Right lobe of liver (tissue), 6 donors: Measurements from ENCODE around the gene HOXB8. TPM values are rescaled to one million over a fixed set of nuclear protein-coding genes. Genes with fewer than 3 reads are reported as not detected.

Experiments
- ATAC-seq, 4 donors: fragments of 200-7000 bp; cut with Tn5 transposase; one replicate each; pipeline ENCODE4 v1.9.1; 2020; ENCODE audit warnings: mild to moderate bottlenecking in 4 of 4, moderate library complexity in 4 of 4
- DNase-seq, 3 donors: peaks; one replicate each; pipeline ENCODE4 v3.0.0-alpha.2; 2020
- H3K27ac ChIP-seq, 3 donors: fragments of 200-600 bp; one replicate each; pipeline ENCODE4 v1.8.0; 2022
- H3K27me3 ChIP-seq, 2 donors: fragments of 200-600 bp; one replicate each; pipeline ENCODE4 v1.8.0; 2022
- H3K36me3 ChIP-seq, 4 donors: fragments of 200-600 bp; sonication (generic) in 1 of 4; one replicate each; pipeline versions ENCODE4 v1.5.1 to v1.8.0; 2017 to 2022; ENCODE audit warnings: control low read depth in 1 of 4
- H3K4me1 ChIP-seq, 4 donors: fragments of 200-600 bp; sonication (generic) in 1 of 4; one replicate each; pipeline versions ENCODE4 v1.5.1 to v1.8.0; 2017 to 2022; ENCODE audit warnings: control low read depth in 1 of 4
- H3K4me3 ChIP-seq, 3 donors: fragments of 200-600 bp; one replicate each; pipeline ENCODE4 v1.8.0; 2022
- H3K9me3 ChIP-seq, 4 donors: fragments of 200-600 bp; sonication (generic) in 1 of 4; one replicate each; pipeline versions ENCODE4 v1.5.1 to v1.8.0; 2017 to 2022; ENCODE audit warnings: control low read depth in 1 of 4
- CTCF ChIP-seq, 4 donors: fragments of 200-600 bp in 3 of 4; fragments of 450-650 bp in 1 of 4; IDR thresholded peaks; one replicate each; pipeline versions ENCODE4 v1.5.1 to v1.8.0; 2016 to 2022; ENCODE audit warnings: antibody characterized with exemption in 4 of 4, mild to moderate bottlenecking in 2 of 4
- POLR2A ChIP-seq: fragments of 450-650 bp; IDR thresholded peaks from one replicate; pipeline ENCODE4 v1.6.1; 2017; ENCODE audit warnings: antibody characterized with exemption, mild to moderate bottlenecking
- WGBS: methylation state at CpG from one replicate; pipeline ENCODE4 v1.1.6; 2018; ENCODE audit warnings: low coverage, low lambda C conversion rate; ENCODE audit not compliant: insufficient coverage; ENCODE audit errors: missing lambda C conversion rate; 5-methylcytosine and 5-hydroxymethylcytosine counted together
- intact Hi-C, 2 donors: fragments of 100-400 bp; cut with DNase I; formaldehyde crosslinking; loops; one replicate each; pipeline versions ENCODE4 v1.11.2 to v1.14.1; 2022
- total RNA-seq, 6 experiments: library from RNA; depleted of rRNA in 2 of 6; stranded (reverse); fragments of >200 nt in 2 of 6; fragmentation: NEBNext Ultra II Directional in 3 of 6; extraction: Animal tissue kit (Norgen Biotek cat#: 25700) in 3 of 6; gene quantifications; one replicate each; pipeline versions ENCODE4 v1.1.0 to v1.2.4, GENCODE V29; 2016 to 2023
- donor health status: DM: no; HTN: yes; CAD: no.
- donor health status: DM: no; HTN: no; CAD: no.
- donor health status: DM: no; HTN: no; CAD: no.
- donor health status: DM: no; HTN: yes; CAD: no.
- donor health status: DM: no; HTN: yes; CAD: no.

HOXB8 gene
- total RNA-seq, 6 experiments from 2014 or later, result not detected

DNA sequence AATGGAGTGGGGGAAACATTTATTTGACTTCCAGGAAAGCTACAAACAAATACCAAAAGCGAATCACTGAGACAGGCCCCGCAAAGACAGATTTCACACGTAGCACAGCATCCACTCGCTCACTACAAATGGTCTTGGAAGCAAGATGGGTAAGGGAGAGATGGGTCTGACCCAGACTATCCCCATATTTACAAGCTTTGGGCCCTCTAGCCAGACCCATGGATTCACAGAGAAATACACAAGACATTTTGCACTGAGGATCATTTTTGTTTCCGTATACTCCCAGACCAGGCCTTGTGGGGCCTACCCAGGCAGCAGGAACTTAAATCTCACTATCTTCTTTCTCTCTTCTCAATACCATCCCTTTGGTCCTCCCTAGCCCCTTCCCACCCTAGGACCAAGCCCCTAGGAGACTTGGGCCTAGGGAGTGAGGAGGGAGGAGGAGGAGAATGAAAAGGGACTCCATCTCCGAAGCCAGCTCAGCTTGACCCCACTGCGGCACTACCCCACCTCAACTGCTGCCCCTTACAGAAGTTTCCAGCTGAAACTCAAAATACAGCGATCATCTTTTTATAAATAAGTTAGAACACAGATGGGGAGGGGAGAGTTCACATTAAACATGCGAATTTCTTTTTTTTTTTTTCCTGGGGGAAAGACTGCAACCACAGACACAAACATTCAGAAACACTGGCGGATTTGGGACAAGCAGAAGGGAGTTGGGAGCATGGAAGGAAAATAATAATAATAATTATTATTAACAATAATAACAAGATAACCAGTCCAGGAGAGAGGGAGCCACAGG is 23.6 kb downstream of the HOXB8 start:
- no peak for ATAC-seq
- Histone ChIP-seq H3K4me3 (no peak overlapping the region), H3K4me1 (no peaks in the 10 kb centered on the region)

DNA sequence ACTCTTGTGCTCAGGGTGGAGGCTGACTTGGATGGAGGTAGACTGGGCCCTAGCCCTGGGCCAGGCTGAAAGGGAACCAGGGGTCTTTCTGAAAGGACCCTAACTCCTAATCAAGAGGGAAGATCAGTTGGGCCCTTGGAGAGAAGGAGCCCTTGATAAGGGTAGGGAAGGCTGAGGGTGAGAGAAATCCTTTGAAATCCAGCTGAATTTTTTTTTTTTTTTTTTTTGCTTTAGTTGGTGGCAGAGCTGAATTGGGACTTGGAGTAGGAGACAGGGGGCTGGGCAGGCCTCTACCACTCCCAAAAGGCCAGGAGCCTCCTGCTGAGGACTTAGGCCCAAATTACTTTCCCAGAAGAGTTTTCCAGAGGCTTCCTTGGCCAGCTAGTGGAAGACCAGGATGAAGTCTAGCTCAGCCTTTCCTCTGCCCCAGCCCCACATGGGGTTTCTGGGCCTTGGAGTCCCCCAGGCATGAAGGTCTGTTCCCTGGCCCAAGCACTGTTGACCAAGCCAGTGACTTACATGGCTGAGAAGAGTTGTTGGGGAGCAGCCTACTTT is 24.4 kb downstream of the HOXB8 start:
- H3K9me3 ChIP-seq, result no peaks in the 10 kb centered on the region
- no peak for ATAC-seq
- H3K27me3 ChIP-seq, result peaks cover 0 to 45% of the 10 kb centered on the region in 2 donors
- DNase-seq, result no peak
- TF ChIP-seq POLR2A (no peak), CTCF (IDR thresholded peaks at IDR 0.05) (no peak)
- H3K27ac ChIP-seq, result no peak overlapping the region
- no peaks in the 10 kb centered on the region for H3K36me3 ChIP-seq
- H3K4me3 ChIP-seq, result no peak overlapping the region
- H3K4me1 ChIP-seq, result peaks cover 0 to 8% (median 4%) of the 10 kb centered on the region in 4 donors
- intact Hi-C loops, result no loop called here

More for the DNA sequence above, 23.6 kb downstream of the HOXB8 start:
- Histone ChIP-seq H3K9me3 (no peaks in the 10 kb centered on the region), H3K36me3 (no peaks in the 10 kb centered on the region), H3K27me3 (peaks cover 0 to 38% of the 10 kb centered on the region in 2 donors), H3K27ac (peak overlapping the region in 1 of 3 donors; percentile 44)
- no peak for DNase-seq
- TF ChIP-seq CTCF (IDR thresholded peaks at IDR 0.05), result no peak
- TF ChIP-seq POLR2A, result no peak
- WGBS, result 73% methylated on average over 9 of the region's 10 CpGs
- intact Hi-C loops, result no loop called here

GRCh38 chr17:48589831-48590606 is 25.1 kb downstream of the HOXB8 start, which contains the start of gene HOXB3:
TSS of gene HOXB3 (minus strand) at chr17:48590241. CDS start at chr17:48552474, 37,767 bp downstream.
- Histone ChIP-seq H3K4me3 (no peak within 1 kb of the TSS), H3K36me3 (no peaks in the 10 kb centered on the region), H3K27ac (no peak within 1 kb of the TSS), H3K27me3 (peaks cover 0 to 47% of the 10 kb centered on the region in 2 donors), H3K9me3 (no peaks in the 10 kb centered on the region), H3K4me1 (peaks cover 0 to 13% (median 4%) of the 10 kb centered on the region in 4 donors)
- intact Hi-C loops, result no loop called here
- no peak for DNase-seq
- 36% methylated on average over 16 of the region's 23 CpGs for WGBS
- no peak for TF ChIP-seq CTCF (IDR thresholded peaks at IDR 0.05)
- TF ChIP-seq POLR2A, result no peak
- no peak for ATAC-seq

- peaks cover 0 to 45% of the 10 kb centered on the region in 2 donors for H3K27me3 ChIP-seq
- DNase-seq, result no peak
- no peaks in the 10 kb centered on the region for H3K36me3 ChIP-seq
- peaks cover 0 to 13% (median 4%) of the 10 kb centered on the region in 4 donors for H3K4me1 ChIP-seq
- TF ChIP-seq POLR2A, result no peak
- TF ChIP-seq CTCF (IDR thresholded peaks at IDR 0.05), result no peak
- no peak overlapping the region for H3K27ac ChIP-seq
- no peak for ATAC-seq
- intact Hi-C loops, result no loop called here
- 16% methylated on average over 5 of the region's 10 CpGs for WGBS
- no peaks in the 10 kb centered on the region for H3K9me3 ChIP-seq
- H3K4me3 ChIP-seq, result no peak overlapping the region
Measured at GRCh38 chr17:48589060-48589830, 25.8 kb downstream of the HOXB8 start.
